T-cell (primary cell): ENCODE data around the gene GOLGA1. TPM values are rescaled to one million over a fixed set of nuclear protein-coding genes. Genes with fewer than 3 reads are reported as not detected.
A peak's percentile ranks its signal among the peaks of the same experiment; 100 is the strongest.

Experiments used
- ATAC-seq, 4 experiments: fragments of 200-7000 bp in 3 of 4; fragments of 150-1000 bp in 1 of 4; cut with Tn5 transposase; replicated peaks in 1 of 4; 1 replicate in 3 of 4; 2 replicates in 1 of 4; pipeline ENCODE4 v1.10.0; 2021; ENCODE audit warnings: moderate library complexity in 3 of 4, mild to moderate bottlenecking in 2 of 4, moderate number of reproducible peaks in 1 of 4
- CTCF ChIA-PET, 2 donors: fragments of 300-600 bp; sonication (Branson Sonifier 250); formaldehyde crosslinking; loops; one replicate each; lab custom pipeline; 2022; ENCODE audit warnings: antibody characterized with exemption in 2 of 2; lab: Charles Lee
- POLR2A ChIA-PET, 2 donors: fragments of 300-600 bp; sonication (Branson Sonifier 250); formaldehyde crosslinking; loops; one replicate each; lab custom pipeline; 2022; ENCODE audit warnings: antibody characterized with exemption in 2 of 2; lab: Charles Lee
- DNase-seq, 35 experiments: peaks; one replicate each; pipeline versions ENCODE4 v3.0.0 to v3.0.0-alpha.2; 2013 to 2023
- H3K27ac ChIP-seq: one replicate; pipeline ENCODE4 v1.5.1; 2013; ENCODE audit warnings: low read length
- H3K27me3 ChIP-seq, 2 experiments: replicated peaks in 1 of 2; 1 replicate in 1 of 2; 2 replicates in 1 of 2; pipeline versions ENCODE4 v1.6.1 to v1.7.0; 2013; ENCODE audit warnings: low read length in 1 of 2, mixed read lengths in 1 of 2; ENCODE audit not compliant: control insufficient read depth in 2 of 2, insufficient read depth in 2 of 2; ENCODE audit errors: extremely low read depth in 1 of 2
- H3K36me3 ChIP-seq, 2 donors: 1 replicate in 1 of 2; 2 replicates in 1 of 2; pipeline versions ENCODE4 v1.6.1 to v1.7.0; 2013; ENCODE audit warnings: low read length in 1 of 2; ENCODE audit not compliant: control insufficient read depth in 2 of 2, insufficient read depth in 1 of 2; ENCODE audit errors: extremely low read depth in 1 of 2
- H3K4me1 ChIP-seq, 2 experiments: 1 replicate in 1 of 2; 2 replicates in 1 of 2; pipeline versions ENCODE4 v1.6.1 to v1.7.0; 2013; ENCODE audit warnings: low read length in 2 of 2, mixed read lengths in 1 of 2; ENCODE audit not compliant: insufficient read depth in 2 of 2, control insufficient read depth in 1 of 2; ENCODE audit errors: extremely low read depth in 1 of 2
- H3K4me3 ChIP-seq, 2 donors: 1 replicate in 1 of 2; 2 replicates in 1 of 2; pipeline versions ENCODE4 v1.5.1 to v1.7.0; 2013; ENCODE audit warnings: mild to moderate bottlenecking in 2 of 2, low read length in 1 of 2, moderate library complexity in 1 of 2; ENCODE audit not compliant: control insufficient read depth in 1 of 2; ENCODE audit errors: extremely low read depth in 1 of 2
- H3K9me3 ChIP-seq: 2 replicates; pipeline ENCODE4 v1.7.0; 2013
- H3K27ac Mint-ChIP-seq, 2 donors: one replicate each; pipeline ENCODE4 v1.8.0; 2020 to 2021; ENCODE audit warnings: mild to moderate bottlenecking in 2 of 2, mixed read lengths in 2 of 2
- H3K27me3 Mint-ChIP-seq, 2 donors: one replicate each; pipeline ENCODE4 v1.8.0; 2021 to 2022; ENCODE audit warnings: mixed read lengths in 2 of 2
- H3K36me3 Mint-ChIP-seq: one replicate; pipeline ENCODE4 v1.8.0; 2021; ENCODE audit warnings: mixed read lengths
- H3K4me1 Mint-ChIP-seq, 3 donors: one replicate each; pipeline ENCODE4 v1.8.0; 2020 to 2022; ENCODE audit warnings: mixed read lengths in 3 of 3, mild to moderate bottlenecking in 1 of 3
- H3K4me3 Mint-ChIP-seq, 3 donors: one replicate each; pipeline ENCODE4 v1.8.0; 2020 to 2022; ENCODE audit warnings: mild to moderate bottlenecking in 3 of 3, mixed read lengths in 3 of 3, moderate library complexity in 3 of 3
- H3K9me3 Mint-ChIP-seq, 3 donors: one replicate each; pipeline ENCODE4 v1.8.0; 2020 to 2022; ENCODE audit warnings: mixed read lengths in 3 of 3
- WGBS: methylation state at CpG from one replicate; pipeline ENCODE4 v1.1.5; 2013; ENCODE audit warnings: missing lambda C conversion rate; ENCODE audit not compliant: insufficient coverage; 5-methylcytosine and 5-hydroxymethylcytosine counted together
- total RNA-seq, 35 experiments: library from RNA in 6 of 35; stranded (reverse) in 6 of 35; fragments of 120-200 nt in 1 of 35; gene quantifications; one replicate each; pipeline versions ENCODE4 v1.2.1 to v1.2.4 and lab custom pipeline; 2013 to 2026

Gene GOLGA1
- total RNA-seq, 5 donors from 2014 or later (not counting 1 experiment from before 2014, with no cell fraction given) = 23.4 to 28.9 (median 27.1) TPM

GRCh38 chr9:124855566-124855943 lies 85.3 kb downstream of the GOLGA1 start:
- no peak overlapping the region for H3K4me3 Mint-ChIP-seq
- no peak for ATAC-seq

GRCh38 chr9:124854822-124855221 lies 86.1 kb downstream of the GOLGA1 start:
- peaks cover 0 to 11% of the 10 kb centered on the region in 2 experiments for H3K27me3 ChIP-seq
- peaks cover 4 to 28% of the 10 kb centered on the region in 2 donors for H3K36me3 ChIP-seq
- peaks cover 0 to 34% of the 10 kb centered on the region in 2 experiments for H3K4me1 ChIP-seq
- H3K27ac Mint-ChIP-seq = peak overlapping the region; percentile 11 to 29
- no peak for ATAC-seq
- H3K4me1 Mint-ChIP-seq = peaks cover 7 to 28% (median 21%) of the 10 kb centered on the region in 3 donors
- H3K4me3 Mint-ChIP-seq = no peak overlapping the region
- no peak for DNase-seq
- no peak overlapping the region for H3K27ac ChIP-seq
- 87% methylated on average over 4 of the region's 7 CpGs for WGBS
- H3K4me3 ChIP-seq = no peak overlapping the region
- no peaks in the 10 kb centered on the region for H3K9me3 Mint-ChIP-seq
- peaks cover 3% of the 10 kb centered on the region in 2 donors for H3K27me3 Mint-ChIP-seq
- ChIA-PET POLR2A (no interaction called here), CTCF (interaction anchor here (0.6 kb wide), 2 partner anchors 301 to 351 kb away, joined by 3 read pairs; no protein-coding TSS in a partner anchor)
- H3K9me3 ChIP-seq = no peaks in the 10 kb centered on the region
- peaks cover 21% of the 10 kb centered on the region for H3K36me3 Mint-ChIP-seq

More at GRCh38 chr9:124855566-124855943, 85.3 kb downstream of the GOLGA1 start:
- peaks cover 8 to 35% of the 10 kb centered on the region in 2 donors for H3K36me3 ChIP-seq
- DNase-seq = no peak
- peaks cover 4 to 41% of the 10 kb centered on the region in 2 experiments for H3K4me1 ChIP-seq
- H3K27ac Mint-ChIP-seq = no peak overlapping the region
- H3K4me1 Mint-ChIP-seq = peaks cover 15 to 35% (median 28%) of the 10 kb centered on the region in 3 donors
- no peaks in the 10 kb centered on the region for H3K9me3 ChIP-seq
- no peaks in the 10 kb centered on the region for H3K9me3 Mint-ChIP-seq
- no peaks in the 10 kb centered on the region for H3K27me3 Mint-ChIP-seq
- WGBS = 84% methylated on average over 17 of the region's 18 CpGs
- H3K27ac ChIP-seq = no peak overlapping the region
- ChIA-PET CTCF (no interaction called here), POLR2A (no interaction called here)
- H3K36me3 Mint-ChIP-seq = peaks cover 28% of the 10 kb centered on the region
- H3K4me3 ChIP-seq = no peak overlapping the region
- peaks cover 0 to 8% of the 10 kb centered on the region in 2 experiments for H3K27me3 ChIP-seq

GRCh38 chr9:124854161-124854560 lies 86.7 kb downstream of the GOLGA1 start:
- peaks cover 6 to 21% (median 16%) of the 10 kb centered on the region in 3 donors for H3K4me1 Mint-ChIP-seq
- peak overlapping the region in 1 of 2 donors; percentile 45 for H3K27ac Mint-ChIP-seq

GRCh38 chr9:124853605-124854143 lies 87.2 kb downstream of the GOLGA1 start:
- peak overlapping the region in 1 of 2 donors; percentile 45 for H3K27ac Mint-ChIP-seq

More at GRCh38 chr9:124854161-124854560, 86.7 kb downstream of the GOLGA1 start:
- Histone ChIP-seq H3K4me1 (peaks cover 0 to 27% of the 10 kb centered on the region in 2 experiments), H3K27ac (peak overlapping the region; percentile 69), H3K27me3 (peaks cover 0 to 11% of the 10 kb centered on the region in 2 experiments), H3K36me3 (peaks cover 4 to 21% of the 10 kb centered on the region in 2 donors), H3K9me3 (no peaks in the 10 kb centered on the region), H3K4me3 (no peak overlapping the region)
- Mint-ChIP-seq H3K9me3 (no peaks in the 10 kb centered on the region), H3K27me3 (peaks cover 4 to 5% of the 10 kb centered on the region in 2 donors), H3K36me3 (peaks cover 16% of the 10 kb centered on the region), H3K4me3 (no peak overlapping the region)
- DNase-seq (no peak), ATAC-seq (no peak)
- 88% methylated on average over 3 of the region's 8 CpGs for WGBS
- CTCF ChIA-PET = interaction anchor here (0.5 to 2.7 kb wide), 5 partner anchors 8 to 80 kb away, joined by 3 to 14 read pairs (median 7); partner anchors contain the start of genes ARPC5L (in 1 of the 2) and OLFML2A (in 1 of the 2)
- POLR2A ChIA-PET = no interaction called here

GRCh38 chr9:124852829-124853531 lies 87.9 kb downstream of the GOLGA1 start, which contains the start of gene WDR38:
TSS of gene WDR38 (plus strand) at chr9:124853460. CDS start at chr9:124853532, 72 bp downstream.
- POLR2A ChIA-PET = interaction anchor here in 1 of 2 donors (0.5 to 0.6 kb wide), 2 partner anchors 15 to 31 kb away, joined by 3 to 6 read pairs; no protein-coding TSS in a partner anchor
- H3K36me3 ChIP-seq = peaks cover 3 to 10% of the 10 kb centered on the region in 2 donors
- CTCF ChIA-PET = interaction anchor here (0.5 to 2.7 kb wide), 14 partner anchors 8 to 87 kb away, joined by 3 to 14 read pairs (median 5); partner anchors contain the start of genes ARPC5L (in 1 of the 2) and OLFML2A (in 1 of the 2)
- peaks cover 4 to 5% of the 10 kb centered on the region in 2 donors for H3K27me3 Mint-ChIP-seq
- ATAC-seq = peak; percentile 80 to 87 (median 84)
- peaks cover 6 to 20% (median 11%) of the 10 kb centered on the region in 3 donors for H3K4me1 Mint-ChIP-seq
- peaks cover 0 to 20% of the 10 kb centered on the region in 2 experiments for H3K4me1 ChIP-seq
- H3K4me3 Mint-ChIP-seq = peak within 1 kb of the TSS; percentile 62 to 71 (median 66)
- 3% methylated on average over 51 of the region's 51 CpGs for WGBS
- peak within 1 kb of the TSS; percentile 69 for H3K27ac ChIP-seq
- H3K36me3 Mint-ChIP-seq = peaks cover 6% of the 10 kb centered on the region
- no peaks in the 10 kb centered on the region for H3K9me3 Mint-ChIP-seq
- no peaks in the 10 kb centered on the region for H3K9me3 ChIP-seq
- H3K27me3 ChIP-seq = peaks cover 0 to 17% of the 10 kb centered on the region in 2 experiments
- H3K4me3 ChIP-seq = peak within 1 kb of the TSS; percentile 32 to 49
- peak within 1 kb of the TSS in 1 of 2 donors; percentile 45 for H3K27ac Mint-ChIP-seq
- peak; percentile 55 to 92 (median 74) for DNase-seq

More at GRCh38 chr9:124853605-124854143, 87.2 kb downstream of the GOLGA1 start:
- Mint-ChIP-seq H3K4me1 (peaks cover 6 to 20% (median 13%) of the 10 kb centered on the region in 3 donors), H3K9me3 (no peaks in the 10 kb centered on the region), H3K27me3 (peaks cover 4 to 5% of the 10 kb centered on the region in 2 donors), H3K4me3 (peak overlapping the region in 2 of 3 donors; percentile 62 to 66), H3K36me3 (peaks cover 11% of the 10 kb centered on the region)
- Histone ChIP-seq H3K4me3 (no peak overlapping the region), H3K27me3 (peaks cover 0 to 12% of the 10 kb centered on the region in 2 experiments), H3K4me1 (peaks cover 0 to 23% of the 10 kb centered on the region in 2 experiments), H3K9me3 (no peaks in the 10 kb centered on the region), H3K27ac (peak overlapping the region; percentile 69), H3K36me3 (peaks cover 4 to 16% of the 10 kb centered on the region in 2 donors)
- DNase-seq = peak in 2 of 35 experiments; percentile 15 to 32
- CTCF ChIA-PET = interaction anchor here (0.5 to 2.7 kb wide), 9 partner anchors 7 to 85 kb away, joined by 3 to 14 read pairs (median 7); partner anchors contain the start of genes ARPC5L (in 1 of the 2) and OLFML2A (in 1 of the 2)
- POLR2A ChIA-PET = interaction anchor here in 1 of 2 donors (0.6 kb wide), 1 partner anchor 32 kb away, joined by 3 read pairs; no protein-coding TSS in a partner anchor
- 74% methylated on average over 7 of the region's 11 CpGs for WGBS
- ATAC-seq = peak in 3 of 4 experiments; percentile 8 to 13 (median 8)
